Stomach (tissue), 4 donors: ENCODE data around the gene SH3BP5.

ENCODE experiments used
- CTCF ChIP-seq, 7 experiments: fragments of 450-650 bp in 4 of 7; fragments of 200-600 bp in 3 of 7; sonication (generic) in 3 of 7; IDR thresholded peaks; one replicate each; pipeline ENCODE4 v1.5.1; 2016 to 2019; ENCODE audit warnings: antibody characterized with exemption in 7 of 7, control low read depth in 2 of 7, mild to moderate bottlenecking in 1 of 7
- EP300 ChIP-seq: sonication (generic); formaldehyde crosslinking; IDR thresholded peaks from one replicate; pipeline ENCODE4 v1.6.1; 2017; ENCODE audit warnings: antibody characterized with exemption
- POLR2A ChIP-seq, 4 donors: fragments of 450-650 bp; IDR thresholded peaks; one replicate each; pipeline ENCODE4 v1.6.1; 2016; ENCODE audit warnings: antibody characterized with exemption in 4 of 4, control low read depth in 2 of 4, mild to moderate bottlenecking in 1 of 4, moderate library complexity in 1 of 4

- TF ChIP-seq CTCF (IDR thresholded peaks at IDR 0.05) (no peak), EP300 (no peak), POLR2A (IDR thresholded peaks at IDR 0.05) (no peak)
These were observed 69.3 kb downstream of the SH3BP5 start for GRCh38 chr3:15263120-15263519.
